Measurements from ENCODE around the gene UBR3. TPM values are rescaled to one million over a fixed set of nuclear protein-coding genes. Genes with fewer than 3 reads are reported as not detected.

Gene UBR3
- total and polyA plus RNA-seq, 5 donors from 2014 or later: 8.1 to 45.1 (median 9.6) TPM

DNA sequence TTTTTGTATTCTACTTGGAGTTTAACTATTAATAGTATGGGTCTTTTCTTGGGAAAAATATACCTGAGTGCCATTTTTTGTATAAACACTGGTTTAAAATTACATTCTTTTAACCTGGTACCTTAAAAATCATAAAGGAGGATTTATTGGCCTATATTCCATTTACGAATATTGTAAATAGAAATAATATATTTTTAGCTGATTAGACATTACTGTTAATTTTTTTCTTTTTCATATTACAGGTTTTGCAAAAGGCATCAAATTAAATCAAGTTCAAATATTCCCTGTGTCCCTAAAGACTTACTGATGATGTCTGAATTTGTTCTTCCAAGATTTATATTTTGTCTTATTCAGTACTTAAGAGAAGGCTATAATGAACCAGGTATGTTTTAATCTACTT, 44.7 kb downstream of the UBR3 start:
- no peak overlapping the region for H3K27ac ChIP-seq (ENCODE audit: insufficient read depth, low read length, poor library complexity, severe bottlenecking)
- ATAC-seq (ENCODE audit: low read depth in 2 of 2) (no peak), DNase-seq (no peak)
- H3K27me3 Mint-ChIP-seq: no peaks in the 10 kb centered on the region
- no peaks in the 10 kb centered on the region for H3K9me3 Mint-ChIP-seq
- H3K27ac Mint-ChIP-seq: no peak overlapping the region
- H3K4me3 Mint-ChIP-seq: no peak overlapping the region
- H3K36me3 Mint-ChIP-seq: peaks cover 13% of the 10 kb centered on the region
- no peak overlapping the region for H3K4me3 ChIP-seq (ENCODE audit: low read depth, low read length)
- H3K4me1 ChIP-seq (ENCODE audit: control insufficient read depth, insufficient read depth, low read length, poor library complexity, severe bottlenecking): no peaks in the 10 kb centered on the region
- peaks cover 13 to 31% (median 18%) of the 10 kb centered on the region in 4 donors for H3K4me1 Mint-ChIP-seq
- peaks cover 9% of the 10 kb centered on the region for H3K36me3 ChIP-seq (ENCODE audit: control insufficient read depth, insufficient read depth, low read length)
- H3K27me3 ChIP-seq (ENCODE audit: control insufficient read depth, insufficient read depth, low read length): no peaks in the 10 kb centered on the region
- no peaks in the 10 kb centered on the region for H3K9me3 ChIP-seq (ENCODE audit: control insufficient read depth in 2 of 2, low read length in 2 of 2)

DNA sequence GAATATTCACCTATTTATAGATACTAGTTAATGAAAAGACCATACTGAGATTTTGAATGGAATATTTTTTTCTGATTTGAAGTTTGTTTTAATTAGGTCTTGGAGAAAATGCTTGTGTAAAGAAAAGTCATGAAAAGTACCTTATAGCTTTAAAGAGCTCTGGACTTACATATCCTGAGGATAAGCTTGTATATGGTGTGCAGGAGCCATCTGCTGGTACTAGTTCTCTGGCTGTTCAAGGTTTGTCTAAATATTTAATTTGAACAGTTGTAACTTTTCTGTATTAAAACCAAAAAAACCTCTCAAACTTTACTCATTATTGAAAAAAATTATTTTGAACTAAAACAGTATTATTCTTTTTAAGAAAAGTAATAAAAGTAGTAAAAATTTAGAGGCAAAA, 50.1 kb downstream of the UBR3 start:
- Mint-ChIP-seq H3K4me1 (peaks cover 4 to 18% (median 8%) of the 10 kb centered on the region in 4 donors), H3K27ac (no peak overlapping the region), H3K36me3 (peaks cover 25% of the 10 kb centered on the region), H3K9me3 (no peaks in the 10 kb centered on the region), H3K4me3 (no peak overlapping the region), H3K27me3 (no peaks in the 10 kb centered on the region)
- no peaks in the 10 kb centered on the region for H3K4me1 ChIP-seq (ENCODE audit: control insufficient read depth, insufficient read depth, low read length, poor library complexity, severe bottlenecking)
- H3K4me3 ChIP-seq (ENCODE audit: low read depth, low read length): no peak overlapping the region
- peaks cover 11% of the 10 kb centered on the region for H3K36me3 ChIP-seq (ENCODE audit: control insufficient read depth, insufficient read depth, low read length)
- H3K27ac ChIP-seq (ENCODE audit: insufficient read depth, low read length, poor library complexity, severe bottlenecking): no peak overlapping the region
- DNase-seq: peak in 2 of 3 donors; percentile 6 to 38
- ATAC-seq (ENCODE audit: low read depth in 2 of 2): no peak
- no peaks in the 10 kb centered on the region for H3K27me3 ChIP-seq (ENCODE audit: control insufficient read depth, insufficient read depth, low read length)
- no peaks in the 10 kb centered on the region for H3K9me3 ChIP-seq (ENCODE audit: control insufficient read depth in 2 of 2, low read length in 2 of 2)

DNA sequence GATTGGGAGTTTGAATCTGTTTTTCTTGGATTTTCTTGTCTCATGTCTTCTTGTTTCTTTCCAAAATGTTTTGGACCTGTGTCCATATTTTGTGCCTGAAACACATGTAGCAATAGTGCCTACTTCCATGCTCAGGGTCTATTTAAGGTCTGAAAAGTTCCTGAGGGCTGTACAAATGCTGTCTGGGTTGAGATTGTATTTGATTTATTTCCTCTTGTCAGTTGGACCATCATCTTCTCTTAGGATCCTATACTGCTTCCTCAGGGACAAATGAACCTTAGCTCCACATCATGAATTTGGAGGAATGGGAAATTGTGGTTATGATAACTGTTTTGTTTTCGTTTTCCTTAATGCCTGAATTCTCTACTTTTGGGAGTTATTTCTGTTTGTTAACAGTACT, 59.9 kb downstream of the UBR3 start:
- Histone ChIP-seq H3K4me1 (ENCODE audit: control insufficient read depth, insufficient read depth, low read length, poor library complexity, severe bottlenecking) (no peaks in the 10 kb centered on the region), H3K4me3 (ENCODE audit: low read depth, low read length) (no peak overlapping the region), H3K27ac (ENCODE audit: insufficient read depth, low read length, poor library complexity, severe bottlenecking) (no peak overlapping the region), H3K36me3 (ENCODE audit: control insufficient read depth, insufficient read depth, low read length) (peaks cover 4% of the 10 kb centered on the region), H3K9me3 (ENCODE audit: control insufficient read depth in 2 of 2, low read length in 2 of 2) (no peaks in the 10 kb centered on the region), H3K27me3 (ENCODE audit: control insufficient read depth, insufficient read depth, low read length) (no peaks in the 10 kb centered on the region)
- H3K36me3 Mint-ChIP-seq: peaks cover 9% of the 10 kb centered on the region
- H3K4me1 Mint-ChIP-seq: peaks cover 0 to 8% (median 4%) of the 10 kb centered on the region in 4 donors
- H3K27ac Mint-ChIP-seq: no peak overlapping the region
- H3K27me3 Mint-ChIP-seq: no peaks in the 10 kb centered on the region
- DNase-seq (no peak), ATAC-seq (ENCODE audit: low read depth in 2 of 2) (no peak)
- no peaks in the 10 kb centered on the region for H3K9me3 Mint-ChIP-seq
- no peak overlapping the region for H3K4me3 Mint-ChIP-seq

DNA sequence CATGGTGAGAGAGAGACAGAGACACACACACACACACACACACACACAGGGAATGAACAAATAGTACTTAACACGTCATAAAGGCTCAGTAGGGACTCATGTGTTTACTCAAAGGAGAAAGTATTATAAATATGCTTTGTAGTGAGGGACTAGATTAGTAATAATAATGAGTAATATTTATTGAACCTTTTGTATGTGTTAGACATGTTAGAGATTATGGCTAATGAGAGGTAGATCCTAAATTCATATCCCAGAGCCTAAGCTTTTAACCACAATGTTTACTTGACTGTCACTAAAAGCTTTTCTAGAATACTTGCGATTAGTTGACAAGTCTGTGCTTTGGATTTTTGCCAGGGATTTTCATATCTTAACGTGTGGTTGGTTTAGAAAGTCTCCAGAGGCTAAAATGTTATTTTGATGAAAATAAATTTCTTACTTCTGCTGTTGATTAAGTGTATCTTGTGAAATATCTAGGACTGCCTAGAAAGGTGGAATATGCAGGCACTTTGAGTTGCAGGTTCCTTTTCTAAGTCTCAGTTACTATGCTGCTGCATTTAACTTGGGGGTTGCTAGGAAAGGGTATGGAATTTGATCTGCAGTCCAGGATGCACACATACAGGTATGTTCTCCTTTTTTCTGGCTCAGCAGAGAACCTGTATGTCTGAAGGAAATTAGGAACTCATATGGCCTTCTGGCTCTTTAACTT, 64.5 kb downstream of the UBR3 start:
- Mint-ChIP-seq H3K36me3 (peaks cover 11% of the 10 kb centered on the region), H3K27ac (peak overlapping the region in 1 of 3 donors; percentile 39)

DNA sequence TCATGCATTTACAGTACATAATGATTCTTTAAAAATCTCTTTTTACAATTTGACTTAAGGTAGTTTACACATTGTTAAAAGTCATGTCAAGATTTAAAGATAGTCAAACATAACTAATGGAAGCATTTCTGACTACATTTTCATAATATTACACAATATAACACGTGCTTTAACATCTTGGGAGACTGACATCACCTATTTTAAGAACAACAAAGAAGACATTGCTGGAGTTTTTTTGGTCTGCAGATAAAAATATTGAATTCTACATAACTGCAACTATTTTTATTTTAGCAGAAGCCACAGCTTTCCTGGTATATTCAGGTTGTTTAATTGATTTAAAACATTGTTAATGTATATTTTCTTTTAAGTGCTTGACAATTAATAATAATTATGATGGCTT, 65.7 kb downstream of the UBR3 start:
- Mint-ChIP-seq H3K27me3 (no peaks in the 10 kb centered on the region), H3K27ac (no peak overlapping the region), H3K4me1 (peaks cover 0 to 13% (median 4%) of the 10 kb centered on the region in 4 donors), H3K36me3 (peaks cover 11% of the 10 kb centered on the region), H3K9me3 (no peaks in the 10 kb centered on the region), H3K4me3 (no peak overlapping the region)
- DNase-seq (no peak), ATAC-seq (ENCODE audit: low read depth in 2 of 2) (no peak)
- H3K36me3 ChIP-seq (ENCODE audit: control insufficient read depth, insufficient read depth, low read length): peaks cover 20% of the 10 kb centered on the region
- no peaks in the 10 kb centered on the region for H3K27me3 ChIP-seq (ENCODE audit: control insufficient read depth, insufficient read depth, low read length)
- H3K9me3 ChIP-seq (ENCODE audit: control insufficient read depth in 2 of 2, low read length in 2 of 2): no peaks in the 10 kb centered on the region
- H3K4me3 ChIP-seq (ENCODE audit: low read depth, low read length): no peak overlapping the region
- no peaks in the 10 kb centered on the region for H3K4me1 ChIP-seq (ENCODE audit: control insufficient read depth, insufficient read depth, low read length, poor library complexity, severe bottlenecking)
- H3K27ac ChIP-seq (ENCODE audit: insufficient read depth, low read length, poor library complexity, severe bottlenecking): no peak overlapping the region

More for the DNA sequence above, 64.5 kb downstream of the UBR3 start:
- Histone ChIP-seq H3K9me3 (ENCODE audit: control insufficient read depth in 2 of 2, low read length in 2 of 2) (no peaks in the 10 kb centered on the region), H3K36me3 (ENCODE audit: control insufficient read depth, insufficient read depth, low read length) (peaks cover 18% of the 10 kb centered on the region), H3K27ac (ENCODE audit: insufficient read depth, low read length, poor library complexity, severe bottlenecking) (no peak overlapping the region), H3K4me3 (ENCODE audit: low read depth, low read length) (no peak overlapping the region), H3K4me1 (ENCODE audit: control insufficient read depth, insufficient read depth, low read length, poor library complexity, severe bottlenecking) (no peaks in the 10 kb centered on the region), H3K27me3 (ENCODE audit: control insufficient read depth, insufficient read depth, low read length) (no peaks in the 10 kb centered on the region)
- no peak for DNase-seq
- H3K9me3 Mint-ChIP-seq: no peaks in the 10 kb centered on the region
- H3K27me3 Mint-ChIP-seq: no peaks in the 10 kb centered on the region
- peaks cover 0 to 13% (median 4%) of the 10 kb centered on the region in 4 donors for H3K4me1 Mint-ChIP-seq
- ATAC-seq (ENCODE audit: low read depth in 2 of 2): no peak
- H3K4me3 Mint-ChIP-seq: no peak overlapping the region

DNA sequence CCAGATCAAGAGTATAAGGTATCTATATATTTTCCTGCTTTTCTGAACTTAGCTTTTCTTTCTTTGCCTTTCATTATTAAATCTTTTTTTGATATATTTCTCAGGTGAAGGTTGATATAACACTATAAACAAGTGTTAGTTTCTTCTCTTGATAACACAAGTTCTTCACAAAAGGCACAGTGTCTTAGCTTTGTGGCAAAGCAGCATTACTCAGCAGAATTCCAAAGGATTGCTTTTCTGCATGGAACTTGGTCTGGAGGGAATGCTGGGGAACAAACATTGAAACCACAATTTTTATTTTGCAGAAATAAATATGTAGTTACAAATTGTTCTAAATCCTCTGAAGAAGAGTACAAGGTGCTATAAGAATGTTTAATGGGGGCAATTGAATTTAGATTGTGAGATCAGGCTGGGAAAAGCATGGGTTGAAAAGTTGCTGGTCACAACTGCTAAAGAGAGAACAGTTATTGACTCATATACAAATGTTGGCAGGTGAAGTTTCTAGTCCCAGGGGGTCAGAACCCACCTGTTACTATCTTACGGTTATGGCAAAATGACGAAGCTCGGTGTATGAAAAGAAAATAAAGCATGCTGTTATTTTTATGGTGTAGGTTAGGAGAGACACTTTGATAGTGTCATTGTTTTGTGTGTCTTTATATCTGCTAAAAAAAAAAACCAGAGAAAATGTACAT, 68.2 kb downstream of the UBR3 start:
- Mint-ChIP-seq H3K4me3 (no peak overlapping the region), H3K9me3 (peaks cover 0 to 1% (median 0%) of the 10 kb centered on the region in 7 donors), H3K36me3 (peaks cover 24% of the 10 kb centered on the region), H3K27ac (peak overlapping the region in 1 of 3 donors; percentile 26), H3K27me3 (no peaks in the 10 kb centered on the region), H3K4me1 (peaks cover 4 to 8% (median 6%) of the 10 kb centered on the region in 4 donors)
- Histone ChIP-seq H3K4me3 (ENCODE audit: low read depth, low read length) (no peak overlapping the region), H3K4me1 (ENCODE audit: control insufficient read depth, insufficient read depth, low read length, poor library complexity, severe bottlenecking) (no peaks in the 10 kb centered on the region), H3K27ac (ENCODE audit: insufficient read depth, low read length, poor library complexity, severe bottlenecking) (no peak overlapping the region), H3K9me3 (ENCODE audit: control insufficient read depth in 2 of 2, low read length in 2 of 2) (no peaks in the 10 kb centered on the region), H3K27me3 (ENCODE audit: control insufficient read depth, insufficient read depth, low read length) (no peaks in the 10 kb centered on the region), H3K36me3 (ENCODE audit: control insufficient read depth, insufficient read depth, low read length) (peaks cover 24% of the 10 kb centered on the region)
- no peak for DNase-seq
- ATAC-seq (ENCODE audit: low read depth in 2 of 2): no peak

DNA sequence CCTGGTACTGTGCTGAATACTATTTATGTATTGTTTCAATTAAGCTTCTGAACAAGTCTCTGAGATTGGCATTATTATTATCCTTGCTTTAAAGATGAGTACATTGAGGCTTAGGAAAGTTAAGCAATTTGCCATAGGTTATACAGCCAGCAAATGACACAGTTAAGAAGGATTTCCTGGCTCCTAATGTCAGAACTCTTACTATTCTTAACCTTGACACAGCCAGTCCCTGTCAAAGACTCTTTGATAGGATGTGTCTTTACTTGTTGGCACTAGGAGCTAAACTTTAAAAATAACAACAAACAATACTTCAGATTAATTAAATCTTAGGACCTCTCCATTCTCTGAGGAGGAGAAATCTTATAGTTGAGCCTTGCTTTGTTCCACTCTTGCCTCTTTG, 70.6 kb downstream of the UBR3 start:
- ATAC-seq (ENCODE audit: low read depth in 2 of 2): no peak

More for the DNA sequence above, 70.6 kb downstream of the UBR3 start:
- DNase-seq: no peak
- Histone ChIP-seq H3K27ac (ENCODE audit: insufficient read depth, low read length, poor library complexity, severe bottlenecking) (no peak overlapping the region), H3K36me3 (ENCODE audit: control insufficient read depth, insufficient read depth, low read length) (peaks cover 23% of the 10 kb centered on the region), H3K4me3 (ENCODE audit: low read depth, low read length) (no peak overlapping the region), H3K9me3 (ENCODE audit: control insufficient read depth in 2 of 2, low read length in 2 of 2) (no peaks in the 10 kb centered on the region), H3K27me3 (ENCODE audit: control insufficient read depth, insufficient read depth, low read length) (no peaks in the 10 kb centered on the region), H3K4me1 (ENCODE audit: control insufficient read depth, insufficient read depth, low read length, poor library complexity, severe bottlenecking) (no peaks in the 10 kb centered on the region)
- H3K4me3 Mint-ChIP-seq: no peak overlapping the region
- no peaks in the 10 kb centered on the region for H3K27me3 Mint-ChIP-seq
- no peak overlapping the region for H3K27ac Mint-ChIP-seq
- peaks cover 39% of the 10 kb centered on the region for H3K36me3 Mint-ChIP-seq
- H3K9me3 Mint-ChIP-seq: peaks cover 0 to 1% (median 0%) of the 10 kb centered on the region in 7 donors
- H3K4me1 Mint-ChIP-seq: peaks cover 4 to 13% (median 7%) of the 10 kb centered on the region in 4 donors

All from CD4-positive, CD25-positive, alpha-beta regulatory T cell (primary cell).